IMR-90 (cell line): ENCODE results near the gene PCOLCE2. TPM values are rescaled to one million over a fixed set of nuclear protein-coding genes. Genes with fewer than 3 reads are reported as not detected.

Source experiments
- ATAC-seq: fragments of 200-7000 bp; cut with Tn5 transposase; 2 replicates; pipeline ENCODE4 v1.9.1; 2020; ENCODE audit warnings: low read depth, mild to moderate bottlenecking, moderate library complexity
- BruUV-seq: library from RNA; stranded (reverse); fragments of 400-500 nt; replicated peaks from 2 replicates; lab custom pipeline; 2021; lab: Mats Ljungman, UMichigan
- CTCF ChIA-PET: fragments of 300-600 bp; formaldehyde crosslinking; extraction: SDS; loops from one replicate; lab custom pipeline; 2021; ENCODE audit warnings: antibody characterized with exemption; lab: Yijun Ruan, JAX
- POLR2A ChIA-PET: fragments of 300-600 bp; sonication (Branson Sonifier 250); formaldehyde crosslinking; loops from one replicate; lab custom pipeline; 2022; ENCODE audit warnings: antibody characterized with exemption; ENCODE audit not compliant: unreplicated experiment; lab: Charles Lee
- DNase-seq: peaks from one replicate; pipeline ENCODE4 v3.0.0; 2013
- H2AFZ ChIP-seq: replicated peaks from 2 replicates; pipeline ENCODE3; 2013; ENCODE audit warnings: low read length, mild to moderate bottlenecking; ENCODE audit not compliant: poor library complexity
- H2AK5ac ChIP-seq: 2 replicates; pipeline ENCODE4 v1.6.1; 2013; ENCODE audit warnings: low read depth, low read length, inconsistent platforms
- H2AK9ac ChIP-seq: replicated peaks from 2 replicates; pipeline ENCODE3; 2013; ENCODE audit warnings: mild to moderate bottlenecking, low read depth, low read length, moderate library complexity; ENCODE audit not compliant: poor library complexity
- H2BK120ac ChIP-seq: 2 replicates; pipeline ENCODE4 v1.6.1; 2013; ENCODE audit warnings: low read depth, low read length, inconsistent platforms
- H2BK15ac ChIP-seq: 3 replicates; pipeline ENCODE4 v1.6.1; 2013; ENCODE audit warnings: low read depth, low read length, inconsistent platforms
- H2BK20ac ChIP-seq: 2 replicates; pipeline ENCODE4 v1.6.1; 2013; ENCODE audit warnings: low read depth, mild to moderate bottlenecking, inconsistent platforms, low read length, moderate library complexity
- H2BK5ac ChIP-seq: 2 replicates; pipeline ENCODE4 v1.6.1; 2013; ENCODE audit warnings: mild to moderate bottlenecking, low read depth, low read length, inconsistent platforms; ENCODE audit not compliant: poor library complexity, severe bottlenecking
- H3K14ac ChIP-seq: replicated peaks from 2 replicates; pipeline ENCODE4 v1.6.1; 2013; ENCODE audit warnings: low read depth, low read length, inconsistent platforms
- H3K18ac ChIP-seq: 2 replicates; pipeline ENCODE4 v1.6.1; 2013; ENCODE audit warnings: low read depth, low read length, control low read depth
- H3K23ac ChIP-seq: 2 replicates; pipeline ENCODE4 v1.6.1; 2013; ENCODE audit warnings: low read depth, low read length, inconsistent platforms
- H3K27ac ChIP-seq: 2 replicates; pipeline ENCODE4 v1.5.1; 2013; ENCODE audit warnings: mild to moderate bottlenecking, control low read depth, low read length; ENCODE audit not compliant: insufficient read depth
- H3K27me3 ChIP-seq: 2 replicates; pipeline ENCODE4 v1.6.1; 2013; ENCODE audit warnings: low read length; ENCODE audit not compliant: control insufficient read depth, insufficient read depth
- H3K36me3 ChIP-seq: 2 replicates; pipeline ENCODE4 v1.6.1; 2013; ENCODE audit warnings: low read length, mixed read lengths; ENCODE audit not compliant: control insufficient read depth, insufficient read depth
- H3K4ac ChIP-seq: 2 replicates; pipeline ENCODE4 v1.6.1; 2013; ENCODE audit warnings: low read depth, low read length, inconsistent platforms
- H3K4me1 ChIP-seq: 2 replicates; pipeline ENCODE4 v1.6.1; 2013; ENCODE audit warnings: low read length, mixed read lengths; ENCODE audit not compliant: control insufficient read depth, insufficient read depth
- H3K4me2 ChIP-seq: 2 replicates; pipeline ENCODE4 v1.6.1; 2013; ENCODE audit warnings: low read depth, mild to moderate bottlenecking, control low read depth, low read length, moderate library complexity
- H3K4me3 ChIP-seq: 2 replicates; pipeline ENCODE4 v1.5.1; 2013; ENCODE audit warnings: low read depth, mild to moderate bottlenecking, control low read depth, low read length, moderate library complexity; ENCODE audit not compliant: insufficient read depth
- H3K56ac ChIP-seq: 2 replicates; pipeline ENCODE4 v1.6.1; 2013; ENCODE audit warnings: low read length, inconsistent platforms; ENCODE audit not compliant: insufficient read depth; ENCODE audit errors: extremely low read depth
- H3K79me1 ChIP-seq, 2 experiments: 2 replicates each; pipeline ENCODE4 v1.6.1; 2013; ENCODE audit warnings: low read length in 2 of 2, inconsistent platforms in 1 of 2, low read depth in 1 of 2
- H3K9ac ChIP-seq: 2 replicates; pipeline ENCODE4 v1.6.1; 2013; ENCODE audit warnings: low read depth, low read length, control low read depth
- H3K9me1 ChIP-seq: 2 replicates; pipeline ENCODE4 v1.6.1; 2013; ENCODE audit warnings: low read length, inconsistent platforms; ENCODE audit not compliant: insufficient read depth
- H3K9me3 ChIP-seq: 2 replicates; pipeline ENCODE4 v1.6.1; 2013; ENCODE audit warnings: low read length; ENCODE audit not compliant: control insufficient read depth, insufficient read depth
- H4K20me1 ChIP-seq: 2 replicates; pipeline ENCODE4 v1.6.1; 2013; ENCODE audit warnings: low read length, inconsistent platforms; ENCODE audit not compliant: insufficient read depth
- H4K5ac ChIP-seq: 2 replicates; pipeline ENCODE4 v1.6.1; 2013; ENCODE audit warnings: mild to moderate bottlenecking, low read depth, low read length, control low read depth
- H4K8ac ChIP-seq, 2 experiments: 2 replicates each; pipeline ENCODE4 v1.6.1; 2013; ENCODE audit warnings: low read depth in 2 of 2, low read length in 2 of 2, control low read depth in 1 of 2, inconsistent platforms in 1 of 2
- H4K91ac ChIP-seq: 2 replicates; pipeline ENCODE4 v1.6.1; 2013; ENCODE audit warnings: low read depth, low read length, inconsistent platforms; ENCODE audit not compliant: insufficient read depth
- NFE2L2 ChIP-seq: fragments of 150-350 bp; IDR thresholded peaks from 2 replicates; pipeline ENCODE4 v1.6.1; 2016; ENCODE audit warnings: low read depth, mild to moderate bottlenecking, low read length
- RCOR1 ChIP-seq: IDR thresholded peaks from 2 replicates; pipeline ENCODE4 v1.6.1; 2012; ENCODE audit warnings: mild to moderate bottlenecking, low read length, improper control_type of control experiment; ENCODE audit not compliant: insufficient replicate concordance
- RFX5 ChIP-seq: IDR thresholded peaks from 2 replicates; pipeline ENCODE4 v1.8.0; 2012; ENCODE audit warnings: low read depth, mild to moderate bottlenecking, low read length, moderate library complexity
- SMC3 ChIP-seq: fragments of 150-350 bp; IDR thresholded peaks from 2 replicates; pipeline ENCODE4 v1.6.1; 2016; ENCODE audit warnings: low read depth, mild to moderate bottlenecking, antibody characterized with exemption, low read length, moderate library complexity
- WGBS, 2 experiments: methylation state at CpG; one replicate each; pipeline versions ENCODE4 v1.1.5 to v1.1.7; 2013; ENCODE audit warnings: missing lambda C conversion rate in 2 of 2; ENCODE audit not compliant: insufficient read length in 1 of 2; ENCODE audit errors: extremely low coverage in 2 of 2; 5-methylcytosine and 5-hydroxymethylcytosine counted together
- dilution Hi-C: fragments of 300-500 bp; cut with HindIII; formaldehyde crosslinking; loops from one replicate; pipeline ENCODE4 v1.14.3; 2018; ENCODE audit warnings: low sequenced_read_pairs; ENCODE audit not compliant: unreplicated experiment
- in situ Hi-C: fragments of 300-500 bp; cut with MboI; formaldehyde crosslinking; loops from 3 replicates; pipeline ENCODE4 v1.14.3; 2019; ENCODE audit warnings: low sequenced_read_pairs, inconsistent platforms, mixed read lengths
- intact Hi-C: fragments of 100-400 bp; cut with micrococcal nuclease; formaldehyde crosslinking; loops from 2 replicates; pipeline ENCODE4 v1.10.0; 2022
- polyA plus RNA-seq, 3 experiments: library from polyadenylated mRNA; depleted of rRNA; stranded (reverse); fragments of >200 nt; gene quantifications; 2 replicates each; pipeline ENCODE4 v1.2.3, GENCODE V29; 2012; ENCODE audit warnings: low replicate concordance in 1 of 3
- total RNA-seq: library from RNA; depleted of rRNA; stranded (reverse); fragments of >200 nt; gene quantifications from 2 replicates; pipeline ENCODE4 v1.2.3, GENCODE V29; 2012
- TF ChIP-seq, protein P1 (sequence below): fragments of 150-350 bp; IDR thresholded peaks from 2 replicates; pipeline ENCODE4 v1.6.1; 2016; ENCODE audit warnings: low read depth, mild to moderate bottlenecking, low read length, moderate library complexity, borderline replicate concordance

Gene PCOLCE2
- total and polyA plus RNA-seq, 2 of the 4 experiments (the other 2 are of a cell fraction) = 0.50 to 0.54 TPM

DNA sequence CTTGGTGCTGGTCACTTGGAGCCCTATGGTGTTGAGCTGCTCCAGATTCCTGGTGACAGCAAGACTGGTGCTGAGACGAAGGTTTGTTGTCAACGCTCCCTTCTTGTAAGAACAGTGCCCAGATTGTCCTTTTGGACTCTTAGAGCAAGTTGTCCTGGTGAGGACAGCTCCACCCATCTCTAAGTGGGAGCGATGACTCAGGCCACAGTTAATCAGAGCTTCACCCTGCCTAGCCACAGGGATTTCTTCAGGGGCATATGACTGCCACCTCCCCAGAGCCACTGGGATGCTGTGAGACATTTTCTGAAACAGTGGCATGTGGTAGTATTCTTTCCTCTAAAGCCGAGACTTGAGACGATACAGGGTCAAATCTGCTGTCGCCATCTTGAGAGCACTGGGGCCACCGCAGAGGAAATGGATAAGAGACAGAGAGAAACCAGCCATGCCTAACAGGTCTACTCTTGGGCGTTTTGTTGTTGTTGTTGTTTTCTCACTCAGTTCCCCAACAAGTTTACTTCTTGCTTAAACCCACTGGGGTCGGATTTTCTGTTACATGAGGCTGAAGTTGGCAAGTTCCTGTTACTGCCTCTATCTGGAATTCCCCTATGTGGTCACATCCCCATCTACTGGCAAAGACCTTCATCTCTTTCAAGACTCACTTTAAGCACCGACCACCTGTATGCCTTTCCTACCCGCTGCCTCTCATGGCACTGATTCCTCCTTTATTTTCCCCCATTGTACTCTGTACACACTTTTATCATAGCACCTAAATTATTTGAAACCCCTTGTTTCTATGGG is 16.0 kb upstream of the PCOLCE2 start:
- Histone ChIP-seq H3K23ac (no peak overlapping the region), H4K5ac (no peak overlapping the region), H2BK120ac (no peak overlapping the region), H3K9me1 (no peaks in the 10 kb centered on the region), H3K9ac (no peak overlapping the region), H3K18ac (no peak overlapping the region), H3K4me2 (no peak overlapping the region), H2AK5ac (no peak overlapping the region), H3K36me3 (no peaks in the 10 kb centered on the region), H3K4ac (no peak overlapping the region), H4K20me1 (no peaks in the 10 kb centered on the region), H2AFZ (no peak overlapping the region), H2AK9ac (no peak overlapping the region), H3K56ac (no peak overlapping the region), H2BK20ac (no peak overlapping the region), H4K8ac (no peak overlapping the region), H3K9me3 (no peaks in the 10 kb centered on the region), H4K91ac (no peak overlapping the region), H2BK5ac (no peak overlapping the region), H3K79me1 (no peaks in the 10 kb centered on the region), H2BK15ac (no peak overlapping the region), H3K4me3 (no peak overlapping the region), H3K14ac (no peak overlapping the region), H3K27ac (no peak overlapping the region), H3K4me1 (no peaks in the 10 kb centered on the region), H3K27me3 (no peaks in the 10 kb centered on the region)
- in situ Hi-C loops = no loop called here
- TF ChIP-seq NFE2L2 (no peak), SMC3 (no peak), RCOR1 (no peak), RFX5 (no peak)
- TF ChIP-seq, protein P1, sequence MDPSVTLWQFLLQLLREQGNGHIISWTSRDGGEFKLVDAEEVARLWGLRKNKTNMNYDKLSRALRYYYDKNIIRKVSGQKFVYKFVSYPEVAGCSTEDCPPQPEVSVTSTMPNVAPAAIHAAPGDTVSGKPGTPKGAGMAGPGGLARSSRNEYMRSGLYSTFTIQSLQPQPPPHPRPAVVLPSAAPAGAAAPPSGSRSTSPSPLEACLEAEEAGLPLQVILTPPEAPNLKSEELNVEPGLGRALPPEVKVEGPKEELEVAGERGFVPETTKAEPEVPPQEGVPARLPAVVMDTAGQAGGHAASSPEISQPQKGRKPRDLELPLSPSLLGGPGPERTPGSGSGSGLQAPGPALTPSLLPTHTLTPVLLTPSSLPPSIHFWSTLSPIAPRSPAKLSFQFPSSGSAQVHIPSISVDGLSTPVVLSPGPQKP = no peak
- dilution Hi-C loops = no loop called here
- POLR2A ChIA-PET = no interaction called here
- CTCF ChIA-PET = no interaction called here
- intact Hi-C loops = no loop called here
- no TSS peak for BruUV-seq
- ATAC-seq (no peak), DNase-seq (no peak)
- WGBS, 2 experiments = no CpG with 5 or more reads among the region's 11 CpGs
